Measurements from ENCODE around the gene TPD52L1.

The TPD52L1 gene

GRCh38 chr6:125250511-125250910, 96.9 kb downstream of the TPD52L1 start:
- no peak overlapping the region for H3K4me3 ChIP-seq (ENCODE audit: low read depth, low read length)
- DNase-seq (ENCODE audit: low read depth), result no peak
- TF ChIP-seq CTCF (IDR thresholded peaks at IDR 0.05; ENCODE audit: insufficient read depth, low read depth, low read length, missing control alignments), result no peak

GRCh38 chr6:125251516-125252220, 98.1 kb downstream of the TPD52L1 start:
- DNase-seq (ENCODE audit: low read depth), result peak; percentile 24
- TF ChIP-seq CTCF (IDR thresholded peaks at IDR 0.05; ENCODE audit: insufficient read depth, low read depth, low read length, missing control alignments), result no peak
- no peak overlapping the region for H3K4me3 ChIP-seq (ENCODE audit: low read depth, low read length)

- no peak overlapping the region for H3K4me3 ChIP-seq (ENCODE audit: low read depth, low read length)
- TF ChIP-seq CTCF (IDR thresholded peaks at IDR 0.05; ENCODE audit: insufficient read depth, low read depth, low read length, missing control alignments), result no peak
- no peak for DNase-seq (ENCODE audit: low read depth)
Observed at GRCh38 chr6:125252891-125253290, 99.3 kb downstream of the TPD52L1 start.

GRCh38 chr6:125253881-125254280, 100.3 kb downstream of the TPD52L1 start:
- no peak overlapping the region for H3K4me3 ChIP-seq (ENCODE audit: low read depth, low read length)
- TF ChIP-seq CTCF (IDR thresholded peaks at IDR 0.05; ENCODE audit: insufficient read depth, low read depth, low read length, missing control alignments), result no peak
- no peak for DNase-seq (ENCODE audit: low read depth)

- no peak overlapping the region for H3K4me3 ChIP-seq (ENCODE audit: low read depth, low read length)
- no peak for TF ChIP-seq CTCF (IDR thresholded peaks at IDR 0.05; ENCODE audit: insufficient read depth, low read depth, low read length, missing control alignments)
- no peak for DNase-seq (ENCODE audit: low read depth)
Observed at GRCh38 chr6:125254321-125254720, 100.7 kb downstream of the TPD52L1 start.

GRCh38 chr6:125255201-125255600, 101.6 kb downstream of the TPD52L1 start:
- no peak for TF ChIP-seq CTCF (IDR thresholded peaks at IDR 0.05; ENCODE audit: insufficient read depth, low read depth, low read length, missing control alignments)
- H3K4me3 ChIP-seq (ENCODE audit: low read depth, low read length), result no peak overlapping the region
- no peak for DNase-seq (ENCODE audit: low read depth)

- H3K4me3 ChIP-seq (ENCODE audit: low read depth, low read length), result no peak overlapping the region
- no peak for TF ChIP-seq CTCF (IDR thresholded peaks at IDR 0.05; ENCODE audit: insufficient read depth, low read depth, low read length, missing control alignments)
- no peak for DNase-seq (ENCODE audit: low read depth)
Observed at GRCh38 chr6:125257351-125257750, 103.8 kb downstream of the TPD52L1 start.

Data from GM12865 (cell line).